Suprapubic skin (tissue), 4 donors: ENCODE results near the gene RPRD1A.

Experiments
- CTCF ChIP-seq, 2 donors: fragments of 200-600 bp in 1 of 2; fragments of 450-650 bp in 1 of 2; sonication (generic) in 1 of 2; IDR thresholded peaks; one replicate each; pipeline ENCODE4 v1.5.1; 2016 to 2019; ENCODE audit warnings: antibody characterized with exemption in 2 of 2, mild to moderate bottlenecking in 1 of 2, moderate library complexity in 1 of 2
- EP300 ChIP-seq: sonication (generic); formaldehyde crosslinking; IDR thresholded peaks from one replicate; pipeline ENCODE4 v1.6.1; 2017; ENCODE audit warnings: antibody characterized with exemption
- POLR2A ChIP-seq, 2 donors: fragments of 450-650 bp; IDR thresholded peaks; one replicate each; pipeline ENCODE4 v1.6.1; 2017; ENCODE audit warnings: antibody characterized with exemption in 2 of 2, mild to moderate bottlenecking in 2 of 2, moderate library complexity in 2 of 2
- POLR2AphosphoS5 ChIP-seq, 3 donors: sonication (generic); formaldehyde crosslinking; IDR thresholded peaks; one replicate each; pipeline ENCODE4 v1.6.1; 2017; ENCODE audit warnings: antibody characterized with exemption in 3 of 3

GRCh38 chr18:36112302-36112701 lies 44.9 kb upstream of the RPRD1A start:
- no peak for TF ChIP-seq CTCF (IDR thresholded peaks at IDR 0.05)
- no peak for TF ChIP-seq POLR2A (IDR thresholded peaks at IDR 0.05)
- TF ChIP-seq EP300 = no peak
- TF ChIP-seq POLR2AphosphoS5 (IDR thresholded peaks at IDR 0.05) = no peak
